Retinal pigment epithelial cell (primary cell): ENCODE data around the gene SIL1.

Experiments
- DNase-seq: peaks from one replicate; pipeline ENCODE4 v3.0.0-alpha.2; 2010; ENCODE audit warnings: low read depth
- H3K4me3 ChIP-seq: 2 replicates; pipeline ENCODE4 v1.5.1; 2011; ENCODE audit warnings: mild to moderate bottlenecking, low read length, control low read depth, moderate library complexity
- TF ChIP-seq, protein P1 (sequence below): conservative IDR thresholded peaks from 2 replicates; pipeline ENCODE4 v1.5.1; 2011; ENCODE audit warnings: low read depth, low read length, control low read depth, inconsistent platforms

SIL1 gene

DNA sequence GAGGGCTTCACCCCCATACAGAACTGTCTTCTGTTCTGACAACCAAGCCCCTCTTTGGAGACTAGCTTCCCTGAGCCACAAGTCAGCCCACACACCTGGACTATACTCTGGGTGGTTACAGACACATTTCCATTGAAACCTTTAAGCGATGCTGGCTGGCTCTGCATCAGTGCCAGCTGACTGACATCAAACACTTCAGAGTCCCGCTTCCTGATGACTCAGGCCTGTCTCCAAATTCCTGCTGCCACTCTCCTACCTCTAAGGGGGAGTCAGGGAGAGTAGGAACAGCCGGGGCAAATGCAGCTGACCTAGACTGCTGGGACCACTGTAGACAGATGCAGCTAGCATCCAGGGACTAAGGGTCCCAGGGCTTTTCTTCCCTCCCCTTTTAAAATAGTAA lies 59.4 kb downstream of the SIL1 start:
- TF ChIP-seq, protein P1, sequence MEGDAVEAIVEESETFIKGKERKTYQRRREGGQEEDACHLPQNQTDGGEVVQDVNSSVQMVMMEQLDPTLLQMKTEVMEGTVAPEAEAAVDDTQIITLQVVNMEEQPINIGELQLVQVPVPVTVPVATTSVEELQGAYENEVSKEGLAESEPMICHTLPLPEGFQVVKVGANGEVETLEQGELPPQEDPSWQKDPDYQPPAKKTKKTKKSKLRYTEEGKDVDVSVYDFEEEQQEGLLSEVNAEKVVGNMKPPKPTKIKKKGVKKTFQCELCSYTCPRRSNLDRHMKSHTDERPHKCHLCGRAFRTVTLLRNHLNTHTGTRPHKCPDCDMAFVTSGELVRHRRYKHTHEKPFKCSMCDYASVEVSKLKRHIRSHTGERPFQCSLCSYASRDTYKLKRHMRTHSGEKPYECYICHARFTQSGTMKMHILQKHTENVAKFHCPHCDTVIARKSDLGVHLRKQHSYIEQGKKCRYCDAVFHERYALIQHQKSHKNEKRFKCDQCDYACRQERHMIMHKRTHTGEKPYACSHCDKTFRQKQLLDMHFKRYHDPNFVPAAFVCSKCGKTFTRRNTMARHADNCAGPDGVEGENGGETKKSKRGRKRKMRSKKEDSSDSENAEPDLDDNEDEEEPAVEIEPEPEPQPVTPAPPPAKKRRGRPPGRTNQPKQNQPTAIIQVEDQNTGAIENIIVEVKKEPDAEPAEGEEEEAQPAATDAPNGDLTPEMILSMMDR = no peak
- no peak for DNase-seq
- no peak overlapping the region for H3K4me3 ChIP-seq

DNA sequence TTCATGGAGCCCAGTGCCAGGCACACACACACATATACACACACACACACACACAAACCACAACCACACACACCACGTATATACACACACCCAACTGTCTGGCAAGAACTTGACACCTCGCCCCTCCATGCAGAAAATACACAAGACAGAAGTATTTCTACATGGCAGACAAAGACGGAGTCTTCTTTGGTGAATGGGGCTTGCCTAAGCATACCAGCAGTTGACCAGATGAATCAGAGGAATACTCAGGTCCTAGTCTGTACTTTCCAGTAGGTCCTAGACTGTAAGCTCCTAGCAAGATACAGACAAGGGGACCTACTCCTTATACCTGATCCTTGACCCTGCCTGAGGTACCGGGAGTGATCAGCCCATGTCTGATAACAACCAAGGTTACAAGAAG lies 60.1 kb downstream of the SIL1 start:
- TF ChIP-seq, protein P1 = no peak
- H3K4me3 ChIP-seq = no peak overlapping the region
- no peak for DNase-seq

DNA sequence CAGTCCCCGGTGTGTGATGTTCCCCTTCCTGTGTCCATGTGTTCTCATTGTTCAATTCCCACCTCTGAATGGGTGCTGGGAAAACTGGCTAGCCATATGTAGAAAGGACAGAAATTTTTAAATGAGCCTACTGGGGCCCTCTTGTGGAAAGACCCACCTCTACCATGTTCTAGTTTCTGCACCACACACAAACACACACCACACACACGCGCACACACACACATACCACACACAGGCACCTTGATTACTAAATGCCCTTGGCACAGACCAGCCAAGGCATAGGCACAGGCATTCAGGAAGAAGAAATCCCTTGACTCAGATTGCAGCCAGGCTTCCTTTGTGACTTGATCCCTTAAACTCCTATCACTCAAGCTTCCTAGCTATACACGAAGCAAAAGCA lies 60.5 kb downstream of the SIL1 start:
- DNase-seq = peak; percentile 61
- TF ChIP-seq, protein P1 = peak; percentile 59
- no peak overlapping the region for H3K4me3 ChIP-seq

DNA sequence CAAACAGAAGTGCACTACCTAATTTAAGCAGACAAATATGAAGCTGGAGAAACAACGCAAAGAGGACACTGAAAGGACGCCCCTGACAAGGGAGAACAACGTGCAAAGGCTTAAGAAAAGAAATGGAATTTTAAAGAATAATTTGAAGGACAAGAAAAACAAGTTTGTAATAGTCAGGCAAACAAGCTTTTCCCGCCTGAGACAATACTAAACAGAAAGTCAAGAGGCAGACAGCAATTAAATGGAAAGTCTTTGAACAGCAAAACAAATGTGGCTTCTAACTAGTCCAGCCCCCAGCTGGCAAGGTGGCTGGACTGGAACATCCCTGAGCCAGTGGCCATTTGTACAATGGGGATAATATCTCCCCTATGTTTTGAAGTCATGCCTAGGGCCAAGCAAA lies 63.3 kb downstream of the SIL1 start:
- H3K4me3 ChIP-seq = no peak overlapping the region
- TF ChIP-seq, protein P1 = no peak
- DNase-seq = no peak

DNA sequence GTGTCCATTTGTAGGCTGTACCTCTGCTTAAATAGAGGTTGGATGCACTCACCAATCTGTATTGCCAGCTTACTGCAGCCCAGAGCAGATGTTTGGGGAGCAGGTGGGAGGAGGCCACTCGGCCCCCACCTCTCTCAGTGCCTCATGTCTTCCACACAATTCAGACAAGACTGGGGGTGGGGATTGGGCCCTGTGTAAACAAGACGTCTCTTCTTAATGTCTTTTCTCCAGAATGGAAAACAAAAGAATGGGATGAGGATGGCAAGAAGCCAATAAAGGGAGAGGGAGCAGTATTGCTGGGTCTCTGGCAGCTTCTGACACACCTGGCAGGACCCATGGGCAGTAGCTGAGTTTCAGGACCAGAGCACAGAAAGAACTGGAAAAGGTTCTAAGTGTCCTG lies 64.9 kb downstream of the SIL1 start:
- no peak overlapping the region for H3K4me3 ChIP-seq
- TF ChIP-seq, protein P1 = no peak
- DNase-seq = no peak

DNA sequence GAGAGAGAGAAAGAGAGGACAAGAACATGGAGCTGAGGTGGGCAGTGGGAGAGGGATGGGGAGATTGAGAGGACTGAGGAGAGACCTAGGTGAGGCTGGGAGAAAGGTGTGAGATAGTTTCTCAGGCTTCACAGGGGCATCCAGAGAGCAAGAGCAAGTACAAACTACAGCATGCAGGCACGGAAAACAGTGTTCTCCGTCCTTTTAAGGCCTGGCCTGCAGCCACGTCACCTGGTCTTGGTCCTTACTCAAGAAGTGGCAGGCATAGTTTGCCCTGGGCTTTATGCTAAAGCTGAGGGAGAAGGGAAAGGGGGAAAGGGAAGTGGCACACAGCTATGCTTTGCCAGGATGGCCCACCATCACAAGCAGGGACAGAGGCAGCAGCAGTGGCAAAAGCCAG lies 65.7 kb downstream of the SIL1 start:
- DNase-seq = no peak
- TF ChIP-seq, protein P1 = no peak
- no peak overlapping the region for H3K4me3 ChIP-seq

DNA sequence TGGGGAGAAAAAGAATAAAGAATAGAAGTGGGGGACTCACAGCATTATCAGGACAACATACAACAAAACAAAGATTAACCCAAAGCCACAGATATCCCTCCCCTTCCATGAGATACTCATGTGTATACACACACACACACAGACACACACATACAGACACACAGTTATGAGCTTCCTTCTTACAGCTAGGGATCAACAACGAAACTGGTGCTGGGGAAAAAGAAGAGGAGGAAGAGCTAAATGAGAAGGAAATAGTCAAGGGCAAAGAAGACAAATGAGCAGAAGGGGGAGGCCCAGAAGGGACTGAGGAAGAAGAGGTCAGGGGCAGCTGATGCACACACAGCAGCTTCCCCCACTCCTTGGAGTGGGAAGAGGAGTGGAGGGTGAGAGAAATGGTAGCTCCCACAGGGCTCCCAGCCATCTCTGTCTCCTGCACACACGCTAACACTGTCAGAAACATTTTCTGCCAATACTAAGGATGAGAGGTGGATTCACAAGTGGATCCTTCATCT lies 66.2 kb downstream of the SIL1 start:
- TF ChIP-seq, protein P1 = no peak
- H3K4me3 ChIP-seq = no peak overlapping the region
- no peak for DNase-seq
